Measurements from ENCODE around the gene RNU7-1. TPM values are rescaled to one million over a fixed set of nuclear protein-coding genes. Genes with fewer than 3 reads are reported as not detected.
A peak's percentile ranks its signal among the peaks of the same experiment; 100 is the strongest.

RNU7-1 gene
- polyA plus RNA-seq, 3 donors, result not detected

- Histone ChIP-seq H3K4me1 (ENCODE audit: control insufficient read depth in 1 of 2, insufficient read depth in 2 of 2, low read length in 2 of 2) (peaks cover 38 to 44% of the 10 kb centered on the region in 2 donors), H3K79me2 (ENCODE audit: insufficient read depth, low read length) (no peaks in the 10 kb centered on the region), H3K27me3 (ENCODE audit: control insufficient read depth in 2 of 2, insufficient read depth in 2 of 2, low read length in 2 of 2) (peaks cover 3 to 34% of the 10 kb centered on the region in 2 donors), H3K4me3 (replicated peaks in 1 of 3; ENCODE audit: low read depth in 2 of 3, low read length in 3 of 3) (peak overlapping the region in 2 of 3 experiments; percentile 2 to 53), H3K9ac (ENCODE audit: insufficient read depth, low read length, poor library complexity, severe bottlenecking) (no peak overlapping the region), H3K36me3 (replicated peaks in 1 of 2; ENCODE audit: control insufficient read depth in 1 of 2, insufficient read depth in 2 of 2, low read length in 2 of 2) (no peaks in the 10 kb centered on the region), H2AFZ (ENCODE audit: insufficient read depth, low read depth, low read length, poor library complexity, severe bottlenecking) (no peak overlapping the region), H3K9me3 (replicated peaks in 1 of 2; ENCODE audit: control insufficient read depth in 1 of 2, insufficient read depth in 1 of 2, low read length in 2 of 2) (no peaks in the 10 kb centered on the region), H3K4me2 (replicated peaks; ENCODE audit: extremely low read depth, low read length, poor library complexity, severe bottlenecking) (peak overlapping the region; percentile 55), H4K20me1 (ENCODE audit: insufficient read depth, low read length) (no peaks in the 10 kb centered on the region), H3K27ac (ENCODE audit: low read depth in 1 of 2, low read length in 2 of 2) (peak overlapping the region in 1 of 2 donors; percentile 7)
- intact Hi-C loops (cut with micrococcal nuclease), result loop anchor here (5.0 kb wide), 3 partner anchors 169 to 189 kb away; partner anchors contain the start of genes C1R (in 2 of the 2) and C1RL (in 1 of the 2)
- H3K4me3 Mint-ChIP-seq, result peak overlapping the region; percentile 67 to 92
- H3K27ac Mint-ChIP-seq, result peak overlapping the region in 4 of 7 donors; percentile 35 to 70 (median 60)
- TF ChIP-seq, protein P1, sequence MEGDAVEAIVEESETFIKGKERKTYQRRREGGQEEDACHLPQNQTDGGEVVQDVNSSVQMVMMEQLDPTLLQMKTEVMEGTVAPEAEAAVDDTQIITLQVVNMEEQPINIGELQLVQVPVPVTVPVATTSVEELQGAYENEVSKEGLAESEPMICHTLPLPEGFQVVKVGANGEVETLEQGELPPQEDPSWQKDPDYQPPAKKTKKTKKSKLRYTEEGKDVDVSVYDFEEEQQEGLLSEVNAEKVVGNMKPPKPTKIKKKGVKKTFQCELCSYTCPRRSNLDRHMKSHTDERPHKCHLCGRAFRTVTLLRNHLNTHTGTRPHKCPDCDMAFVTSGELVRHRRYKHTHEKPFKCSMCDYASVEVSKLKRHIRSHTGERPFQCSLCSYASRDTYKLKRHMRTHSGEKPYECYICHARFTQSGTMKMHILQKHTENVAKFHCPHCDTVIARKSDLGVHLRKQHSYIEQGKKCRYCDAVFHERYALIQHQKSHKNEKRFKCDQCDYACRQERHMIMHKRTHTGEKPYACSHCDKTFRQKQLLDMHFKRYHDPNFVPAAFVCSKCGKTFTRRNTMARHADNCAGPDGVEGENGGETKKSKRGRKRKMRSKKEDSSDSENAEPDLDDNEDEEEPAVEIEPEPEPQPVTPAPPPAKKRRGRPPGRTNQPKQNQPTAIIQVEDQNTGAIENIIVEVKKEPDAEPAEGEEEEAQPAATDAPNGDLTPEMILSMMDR (IDR thresholded peaks at IDR 0.05), result no peak
- H3K9me3 Mint-ChIP-seq, result peaks cover 0 to 2% (median 0%) of the 10 kb centered on the region in 7 donors
- no peak for DNase-seq
- peaks cover 47 to 50% (median 48%) of the 10 kb centered on the region in 3 donors for H3K27me3 Mint-ChIP-seq (ENCODE audit: low read depth in 3 of 3)
- H3K4me1 Mint-ChIP-seq, result peaks cover 38% of the 10 kb centered on the region
- 54% methylated on average over 2 of the region's 10 CpGs for WGBS (ENCODE audit: insufficient coverage)
- peaks cover 0 to 7% of the 10 kb centered on the region in 2 donors for H3K36me3 Mint-ChIP-seq
Observed at GRCh38 chr12:6923003-6923732, 20.4 kb upstream of the RNU7-1 start.

DNA sequence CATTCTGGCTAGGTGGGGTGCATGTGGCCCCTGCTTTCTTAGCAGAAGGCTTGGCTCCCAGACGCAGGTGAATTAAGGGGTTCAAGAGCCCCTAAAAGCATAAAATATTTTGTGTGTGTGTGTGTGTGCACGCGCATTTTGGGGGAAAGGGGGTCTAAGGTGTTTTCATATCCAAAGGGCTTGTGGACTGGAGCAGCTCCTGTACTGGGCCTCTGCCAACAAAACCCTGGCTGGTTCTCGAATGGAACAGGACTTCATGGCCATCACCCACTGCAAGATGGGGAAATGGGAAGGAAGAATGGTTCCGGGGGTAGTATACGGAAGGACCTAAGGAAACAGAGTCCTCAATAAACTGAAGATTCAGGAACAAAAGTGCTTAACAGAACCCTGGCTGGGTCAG, 19.8 kb upstream of the RNU7-1 start:
- no peak for DNase-seq
- Histone ChIP-seq H3K4me3 (replicated peaks in 1 of 3; ENCODE audit: low read depth in 2 of 3, low read length in 3 of 3) (no peak overlapping the region), H3K27me3 (ENCODE audit: control insufficient read depth in 2 of 2, insufficient read depth in 2 of 2, low read length in 2 of 2) (peaks cover 3 to 39% of the 10 kb centered on the region in 2 donors), H3K9me3 (replicated peaks in 1 of 2; ENCODE audit: control insufficient read depth in 1 of 2, insufficient read depth in 1 of 2, low read length in 2 of 2) (no peaks in the 10 kb centered on the region), H3K36me3 (replicated peaks in 1 of 2; ENCODE audit: control insufficient read depth in 1 of 2, insufficient read depth in 2 of 2, low read length in 2 of 2) (no peaks in the 10 kb centered on the region), H3K79me2 (ENCODE audit: insufficient read depth, low read length) (peaks cover 3% of the 10 kb centered on the region), H4K20me1 (ENCODE audit: insufficient read depth, low read length) (no peaks in the 10 kb centered on the region), H3K9ac (ENCODE audit: insufficient read depth, low read length, poor library complexity, severe bottlenecking) (no peak overlapping the region), H3K4me1 (ENCODE audit: control insufficient read depth in 1 of 2, insufficient read depth in 2 of 2, low read length in 2 of 2) (peaks cover 43 to 50% of the 10 kb centered on the region in 2 donors), H2AFZ (ENCODE audit: insufficient read depth, low read depth, low read length, poor library complexity, severe bottlenecking) (no peak overlapping the region), H3K4me2 (replicated peaks; ENCODE audit: extremely low read depth, low read length, poor library complexity, severe bottlenecking) (peak overlapping the region; percentile 63), H3K27ac (ENCODE audit: low read depth in 1 of 2, low read length in 2 of 2) (no peak overlapping the region)
- Mint-ChIP-seq H3K4me1 (peaks cover 43% of the 10 kb centered on the region), H3K36me3 (peaks cover 4 to 11% of the 10 kb centered on the region in 2 donors), H3K4me3 (peak overlapping the region in 1 of 2 donors; percentile 7), H3K27ac (no peak overlapping the region), H3K9me3 (peaks cover 0 to 5% (median 2%) of the 10 kb centered on the region in 7 donors), H3K27me3 (ENCODE audit: low read depth in 3 of 3) (peaks cover 53 to 55% (median 53%) of the 10 kb centered on the region in 3 donors)
- TF ChIP-seq, protein P1 (IDR thresholded peaks at IDR 0.05), result no peak
- intact Hi-C loops (cut with micrococcal nuclease), result loop anchor here (5.0 kb wide), 3 partner anchors 168 to 188 kb away; partner anchors contain the start of genes C1R (in 2 of the 2) and C1RL (in 1 of the 2)
- 70% methylated on average over 5 of the region's 6 CpGs for WGBS (ENCODE audit: insufficient coverage)
